MCF 10A (cell line): ENCODE data around the gene SLC6A6. TPM values are rescaled to one million over a fixed set of nuclear protein-coding genes. Genes with fewer than 3 reads are reported as not detected.

Experiments used
- BruUV-seq: library from RNA; stranded (reverse); fragments of 400-500 nt; replicated peaks from 2 replicates; lab custom pipeline; 2021; lab: Mats Ljungman, UMichigan
- CTCF ChIA-PET: fragments of 300-600 bp; sonication (Branson Sonifier 250); formaldehyde crosslinking; extraction: SDS; loops from one replicate; lab custom pipeline; 2021; ENCODE audit warnings: antibody characterized with exemption, inconsistent platforms; lab: Yijun Ruan, JAX
- POLR2A ChIA-PET: fragments of 300-600, 350-650 bp; sonication (Branson Sonifier 250); formaldehyde crosslinking; extraction: SDS; loops from one replicate; lab custom pipeline; 2020; ENCODE audit warnings: antibody characterized with exemption, inconsistent platforms; lab: Yijun Ruan, JAX
- DNase-seq: peaks from one replicate; pipeline ENCODE4 v3.0.0-alpha.2; 2018; ENCODE audit not compliant: unreplicated experiment
- H3K27ac Mint-ChIP-seq: one replicate; pipeline ENCODE4 v1.8.0; 2022; ENCODE audit warnings: mild to moderate bottlenecking, low read depth, mixed read lengths; ENCODE audit not compliant: unreplicated experiment
- H3K27me3 Mint-ChIP-seq: one replicate; pipeline ENCODE4 v1.8.0; 2022; ENCODE audit warnings: mixed read lengths; ENCODE audit not compliant: insufficient read depth, unreplicated experiment
- H3K36me3 Mint-ChIP-seq: one replicate; pipeline ENCODE4 v1.8.0; 2022; ENCODE audit warnings: mild to moderate bottlenecking, moderate library complexity, mixed read lengths; ENCODE audit not compliant: insufficient read depth, unreplicated experiment
- H3K4me1 Mint-ChIP-seq: one replicate; pipeline ENCODE4 v1.8.0; 2022; ENCODE audit warnings: mixed read lengths; ENCODE audit not compliant: insufficient read depth, unreplicated experiment
- H3K4me3 Mint-ChIP-seq: one replicate; pipeline ENCODE4 v1.8.0; 2022; ENCODE audit warnings: mild to moderate bottlenecking, moderate library complexity, mixed read lengths; ENCODE audit not compliant: unreplicated experiment
- H3K9me3 Mint-ChIP-seq: one replicate; pipeline ENCODE4 v1.8.0; 2022; ENCODE audit warnings: mixed read lengths; ENCODE audit not compliant: unreplicated experiment
- intact Hi-C: fragments of 100-400 bp; cut with micrococcal nuclease; formaldehyde crosslinking; loops from 2 replicates; pipeline ENCODE4 v1.14.1; 2022
- total RNA-seq: library from RNA; stranded (reverse); gene quantifications from 2 replicates; pipeline ENCODE4 v1.2.3, GENCODE V29; 2022
- TF ChIP-seq, protein P1 (sequence below): fragments of 200-600 bp; IDR thresholded peaks from one replicate; pipeline ENCODE4 v1.8.0; 2022; ENCODE audit warnings: antibody characterized with exemption, mild to moderate bottlenecking; ENCODE audit not compliant: unreplicated experiment

The SLC6A6 gene
- total RNA-seq, 1 experiment from 2014 or later, result 7.6 TPM

DNA sequence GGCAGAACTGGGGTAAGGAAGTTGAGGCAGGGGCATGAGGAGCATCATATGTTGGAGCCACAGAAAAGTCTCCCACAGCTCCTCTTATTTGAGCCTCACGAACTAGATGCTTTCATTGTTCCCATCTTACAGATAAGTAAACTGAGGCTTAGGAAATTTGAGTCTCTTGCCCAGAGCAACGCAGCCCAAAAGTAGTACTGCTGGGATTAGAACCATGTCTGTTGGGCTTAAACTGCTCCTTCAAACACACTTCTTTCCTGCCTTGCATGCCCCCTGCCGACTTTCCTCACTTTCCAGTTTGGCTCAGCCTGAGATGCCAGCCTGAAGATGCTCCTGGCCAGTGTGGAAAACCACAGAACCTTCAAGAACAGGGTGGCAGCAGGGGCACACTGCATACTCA lies 43.1 kb upstream of the SLC6A6 start:
- no peak for DNase-seq
- Mint-ChIP-seq H3K27me3 (peaks cover 42% of the 10 kb centered on the region), H3K4me1 (no peaks in the 10 kb centered on the region), H3K36me3 (no peaks in the 10 kb centered on the region), H3K4me3 (no peak overlapping the region), H3K9me3 (no peaks in the 10 kb centered on the region), H3K27ac (no peak overlapping the region)
- BruUV-seq, result no TSS peak
- ChIA-PET POLR2A (no interaction called here), CTCF (interaction anchor here (1.6 kb wide), 1 partner anchor 150 kb away, joined by 4 read pairs; no protein-coding TSS in a partner anchor)
- TF ChIP-seq, protein P1, sequence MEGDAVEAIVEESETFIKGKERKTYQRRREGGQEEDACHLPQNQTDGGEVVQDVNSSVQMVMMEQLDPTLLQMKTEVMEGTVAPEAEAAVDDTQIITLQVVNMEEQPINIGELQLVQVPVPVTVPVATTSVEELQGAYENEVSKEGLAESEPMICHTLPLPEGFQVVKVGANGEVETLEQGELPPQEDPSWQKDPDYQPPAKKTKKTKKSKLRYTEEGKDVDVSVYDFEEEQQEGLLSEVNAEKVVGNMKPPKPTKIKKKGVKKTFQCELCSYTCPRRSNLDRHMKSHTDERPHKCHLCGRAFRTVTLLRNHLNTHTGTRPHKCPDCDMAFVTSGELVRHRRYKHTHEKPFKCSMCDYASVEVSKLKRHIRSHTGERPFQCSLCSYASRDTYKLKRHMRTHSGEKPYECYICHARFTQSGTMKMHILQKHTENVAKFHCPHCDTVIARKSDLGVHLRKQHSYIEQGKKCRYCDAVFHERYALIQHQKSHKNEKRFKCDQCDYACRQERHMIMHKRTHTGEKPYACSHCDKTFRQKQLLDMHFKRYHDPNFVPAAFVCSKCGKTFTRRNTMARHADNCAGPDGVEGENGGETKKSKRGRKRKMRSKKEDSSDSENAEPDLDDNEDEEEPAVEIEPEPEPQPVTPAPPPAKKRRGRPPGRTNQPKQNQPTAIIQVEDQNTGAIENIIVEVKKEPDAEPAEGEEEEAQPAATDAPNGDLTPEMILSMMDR, result no peak
- intact Hi-C loops, result no loop called here

DNA sequence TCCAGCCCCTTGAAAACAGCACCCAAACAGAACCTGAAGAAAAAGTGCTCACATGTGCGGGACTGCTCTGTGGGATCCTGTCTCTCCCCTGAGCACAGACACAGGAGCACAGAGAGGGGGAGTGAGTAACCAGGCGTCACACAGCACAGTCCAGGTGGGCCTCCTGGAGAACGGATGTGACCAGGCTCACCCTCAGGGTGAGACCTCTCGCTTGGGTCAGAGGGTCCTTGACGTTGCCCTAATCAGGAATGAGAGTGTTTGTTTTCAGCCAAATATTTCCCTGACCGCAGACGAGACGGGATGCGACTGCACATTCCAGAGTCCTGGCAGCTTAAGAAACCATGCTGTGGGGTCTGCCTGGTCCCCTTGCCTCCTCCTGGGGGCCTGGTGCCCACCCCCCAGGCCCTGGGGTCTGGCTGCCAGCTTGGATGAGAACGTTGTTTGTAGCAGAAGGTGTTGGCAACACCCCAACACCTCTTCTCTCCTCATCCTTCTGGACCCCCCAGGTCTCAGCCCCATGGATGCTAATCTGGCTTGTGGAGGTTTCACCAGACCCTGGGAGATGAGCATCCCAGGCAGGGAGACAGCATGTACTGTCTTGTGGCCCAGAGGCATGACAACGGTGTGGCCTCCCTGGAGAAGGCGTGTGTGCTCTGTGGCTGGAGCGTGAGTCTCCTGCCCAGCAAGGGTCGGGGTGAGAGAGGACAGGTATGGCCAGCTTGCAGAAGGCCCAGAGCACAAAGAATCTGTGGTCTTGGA lies 42.1 kb upstream of the SLC6A6 start:
- DNase-seq, result no peak
- Mint-ChIP-seq H3K27ac (no peak overlapping the region), H3K9me3 (no peaks in the 10 kb centered on the region), H3K36me3 (no peaks in the 10 kb centered on the region), H3K4me3 (no peak overlapping the region), H3K4me1 (no peaks in the 10 kb centered on the region), H3K27me3 (peaks cover 42% of the 10 kb centered on the region)
- ChIA-PET POLR2A (no interaction called here), CTCF (no interaction called here)
- BruUV-seq, result no TSS peak
- intact Hi-C loops, result loop anchor here (10.0 kb wide), 1 partner anchor 96 kb away; no protein-coding TSS in a partner anchor
- TF ChIP-seq, protein P1, result no peak

- Mint-ChIP-seq H3K27ac (no peak overlapping the region), H3K4me1 (no peaks in the 10 kb centered on the region), H3K27me3 (peaks cover 45% of the 10 kb centered on the region), H3K4me3 (no peak overlapping the region), H3K9me3 (no peaks in the 10 kb centered on the region), H3K36me3 (no peaks in the 10 kb centered on the region)
- TF ChIP-seq, protein P1, result no peak
- ChIA-PET POLR2A (no interaction called here), CTCF (no interaction called here)
- intact Hi-C loops, result loop anchor here (10.0 kb wide), 1 partner anchor 96 kb away; no protein-coding TSS in a partner anchor
- no peak for DNase-seq
- BruUV-seq, result no TSS peak
These were observed 41.2 kb upstream of the SLC6A6 start for GRCh38 chr3:14361068-14361677.

GRCh38 chr3:14362890-14363289 lies 39.5 kb upstream of the SLC6A6 start:
- BruUV-seq, result no TSS peak
- H3K27ac Mint-ChIP-seq, result no peak overlapping the region
- no peak for DNase-seq
- H3K4me1 Mint-ChIP-seq, result no peaks in the 10 kb centered on the region
- TF ChIP-seq, protein P1, result no peak
- no peak overlapping the region for H3K4me3 Mint-ChIP-seq
- H3K36me3 Mint-ChIP-seq, result no peaks in the 10 kb centered on the region
- ChIA-PET CTCF (interaction anchor here (1.3 kb wide), 1 partner anchor 101 kb away, joined by 4 read pairs; no protein-coding TSS in a partner anchor), POLR2A (interaction anchor here (1.6 kb wide), 1 partner anchor 8 kb away, joined by 5 read pairs; no protein-coding TSS in a partner anchor)
- intact Hi-C loops, result loop anchor here (10.0 kb wide), 1 partner anchor 98 kb away; no protein-coding TSS in a partner anchor
- H3K27me3 Mint-ChIP-seq, result peaks cover 60% of the 10 kb centered on the region
- no peaks in the 10 kb centered on the region for H3K9me3 Mint-ChIP-seq
